HG03196 (cell line): ENCODE data around the gene DOCK7.
"Not testable (repeated sequence)": the region's sequence is repeated elsewhere in the genome, so short reads cannot be mapped to it uniquely, and the experiment has no call there.

Experiments
- ATAC-seq: cut with Tn5 transposase; IDR thresholded peaks from one replicate; pipeline ENCODE4 v1.9.1; 2021; ENCODE audit not compliant: unreplicated experiment

Gene DOCK7

GRCh38 chr1:62693123-62693522 is 4.9 kb upstream of the DOCK7 start:
- no peak for ATAC-seq

- no peak for ATAC-seq
These were observed 3.1 kb upstream of the DOCK7 start for GRCh38 chr1:62691062-62691844.

GRCh38 chr1:62689524-62689923 is 1.3 kb upstream of the DOCK7 start:
- ATAC-seq, result no peak

- no peak for ATAC-seq
These were observed 500 bp upstream of the DOCK7 start for GRCh38 chr1:62688687-62689085.

- peak; percentile 21 for ATAC-seq
These were observed 724 bp downstream of the DOCK7 start for GRCh38 chr1:62687421-62687902.

GRCh38 chr1:62686822-62687221 is 1.4 kb downstream of the DOCK7 start:
- ATAC-seq, result no peak

GRCh38 chr1:62685431-62685859 is 2.7 kb downstream of the DOCK7 start:
- ATAC-seq, result no peak

GRCh38 chr1:62682531-62682930 is 5.7 kb downstream of the DOCK7 start:
- no peak for ATAC-seq

- ATAC-seq, result not testable (repeated sequence)
These were observed 7.2 kb downstream of the DOCK7 start for GRCh38 chr1:62680992-62681391.

GRCh38 chr1:62677822-62678221 is 10.4 kb downstream of the DOCK7 start:
- not testable (repeated sequence) for ATAC-seq

GRCh38 chr1:62676611-62677356 is 11.4 kb downstream of the DOCK7 start:
- no peak for ATAC-seq

- ATAC-seq, result no peak
These were observed 14.6 kb downstream of the DOCK7 start for GRCh38 chr1:62673629-62674028.

- no peak for ATAC-seq
These were observed 16.2 kb downstream of the DOCK7 start for GRCh38 chr1:62672029-62672428.

- ATAC-seq, result no peak
These were observed 33.4 kb downstream of the DOCK7 start for GRCh38 chr1:62654744-62655143.

- ATAC-seq, result no peak
These were observed 35.8 kb downstream of the DOCK7 start for GRCh38 chr1:62652387-62652786.

- ATAC-seq, result no peak
These were observed 44.9 kb downstream of the DOCK7 start for GRCh38 chr1:62643283-62643682.

- no peak for ATAC-seq
These were observed 50.6 kb downstream of the DOCK7 start for GRCh38 chr1:62637392-62638105.

GRCh38 chr1:62628506-62628905 is 59.7 kb downstream of the DOCK7 start:
- no peak for ATAC-seq

- ATAC-seq, result peak; percentile 54
These were observed 62.8 kb downstream of the DOCK7 start for GRCh38 chr1:62625415-62625814.

GRCh38 chr1:62621907-62622306 is 66.3 kb downstream of the DOCK7 start:
- peak; percentile 88 for ATAC-seq

GRCh38 chr1:62613890-62614289 is 74.3 kb downstream of the DOCK7 start:
- no peak for ATAC-seq
